ENCODE data around the gene RFX6.
A peak's percentile ranks its signal among the peaks of the same experiment; 100 is the strongest.

RFX6 gene

DNA sequence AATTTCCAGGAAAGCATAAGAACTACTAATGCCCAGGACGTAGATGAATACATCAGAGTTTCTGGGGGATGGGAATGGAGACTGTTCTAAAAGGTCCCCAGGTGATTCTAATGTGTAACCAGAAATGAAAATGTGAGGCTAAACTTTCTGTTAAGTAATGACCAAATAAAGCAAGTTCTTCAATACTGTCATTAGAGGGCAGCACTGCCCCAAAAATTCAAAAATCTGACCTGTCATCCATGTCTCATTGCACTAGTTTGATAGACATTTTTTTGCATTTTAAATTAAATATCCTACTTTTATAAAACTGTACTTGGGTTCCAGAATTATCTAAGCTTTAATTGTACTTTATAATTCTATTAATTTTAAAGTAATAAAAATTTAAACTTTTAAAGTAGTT lies 94.9 kb downstream of the RFX6 start:
- peak; percentile 20 to 71 for DNase-seq

DNA sequence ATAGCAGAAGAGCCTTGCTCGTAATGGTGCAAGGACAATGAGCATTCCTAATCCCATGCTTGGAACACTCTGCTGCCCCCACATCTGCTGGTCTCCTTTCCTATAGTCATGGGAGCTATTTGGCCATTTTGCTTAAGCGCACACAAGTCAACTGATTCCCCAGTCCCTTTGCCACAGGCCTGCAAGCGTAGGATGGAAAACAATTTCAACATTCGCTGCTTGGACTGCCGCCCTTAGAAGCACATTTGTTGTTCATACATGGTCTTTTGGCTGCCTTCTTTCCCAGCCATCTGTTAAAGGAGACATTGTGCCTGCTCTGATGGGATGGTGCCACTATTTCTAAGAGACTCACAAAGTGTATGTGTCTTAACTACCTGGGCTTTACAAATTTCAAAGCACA lies 96.9 kb downstream of the RFX6 start:
- DNase-seq, result peak in 1 of 2 experiments; percentile 26

DNA sequence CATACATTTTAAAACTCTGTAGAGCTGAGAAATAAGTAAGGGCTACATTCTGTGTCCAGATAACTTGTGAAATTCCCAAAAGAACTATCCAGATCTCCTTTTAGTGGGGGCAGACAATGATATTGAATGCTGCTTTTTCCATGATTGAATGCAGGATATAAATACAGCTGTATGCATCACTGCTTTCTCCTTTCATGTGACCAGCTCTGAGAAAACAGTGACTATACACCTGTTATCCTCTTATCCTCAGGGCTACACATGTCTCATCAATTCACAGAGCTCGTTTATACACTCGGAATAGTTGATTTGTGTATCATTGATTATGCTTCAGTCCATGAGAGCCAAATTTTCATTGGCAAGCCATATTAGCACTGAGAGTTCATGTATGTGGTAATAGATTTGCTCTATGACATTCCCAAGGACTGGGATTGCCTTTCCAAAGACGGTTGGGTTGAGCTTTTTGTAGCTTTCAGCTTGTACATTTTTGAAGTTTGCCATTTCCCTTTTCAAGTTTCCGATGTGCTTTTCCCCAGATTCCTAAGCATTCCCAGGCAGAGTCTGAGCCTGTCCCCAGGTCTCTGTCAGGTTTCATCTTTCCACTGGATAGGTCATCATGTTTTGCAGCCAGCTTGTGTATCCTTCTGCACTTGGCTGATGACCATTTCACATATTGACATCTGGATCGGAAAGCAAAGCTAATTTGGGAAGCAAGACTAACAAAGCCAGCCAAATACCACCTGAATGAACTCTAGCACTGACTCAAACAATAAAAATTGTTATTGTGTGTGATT lies 97.7 kb downstream of the RFX6 start:
- no peak for DNase-seq

DNA sequence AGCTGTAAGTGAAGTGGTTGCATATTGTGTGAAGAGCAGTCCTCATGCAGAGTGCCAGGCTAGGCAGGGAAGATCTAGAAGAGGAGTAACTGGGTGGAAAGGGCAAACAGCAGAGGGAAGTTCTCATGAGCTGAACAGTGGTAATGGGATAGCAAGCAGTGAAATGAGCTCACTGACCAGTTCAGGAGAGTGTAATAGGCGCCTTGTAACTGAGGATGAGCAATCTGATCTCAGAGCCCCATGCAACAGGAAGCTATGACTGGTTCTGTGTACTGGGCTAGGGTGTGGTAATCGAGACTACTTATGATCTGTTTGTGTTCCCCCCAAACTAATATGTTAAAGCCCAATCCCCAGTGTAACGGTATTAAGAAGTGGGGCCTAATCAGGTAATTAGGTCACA lies 98.6 kb downstream of the RFX6 start:
- DNase-seq, result no peak

DNA sequence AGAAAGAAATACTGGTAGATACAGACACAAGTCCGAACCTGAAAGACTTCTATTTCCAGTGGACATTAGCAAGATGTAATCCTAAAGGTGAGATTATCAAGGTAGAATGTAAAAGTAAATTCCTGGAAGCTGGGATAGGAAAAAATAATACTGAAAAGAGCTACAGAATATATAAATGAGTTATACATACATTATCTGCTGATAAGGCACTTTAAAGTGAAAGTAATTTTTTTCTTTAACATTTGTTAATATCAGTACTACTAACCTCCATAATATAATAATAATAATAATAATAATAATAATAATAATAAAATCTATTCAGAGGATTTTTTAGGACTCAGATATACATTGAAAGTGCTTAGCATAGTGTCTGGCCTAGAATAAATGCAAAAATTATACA lies 102.5 kb downstream of the RFX6 start:
- DNase-seq, result no peak
